H9 (cell line): ENCODE results near the gene CCDC91. TPM values are rescaled to one million over a fixed set of nuclear protein-coding genes. Genes with fewer than 3 reads are reported as not detected.
A peak's percentile ranks its signal among the peaks of the same experiment; 100 is the strongest.

Experiments
- DNase-seq: peaks from one replicate; pipeline ENCODE4 v3.0.0-alpha.2; 2017
- H2AFZ ChIP-seq: one replicate; pipeline ENCODE4 v1.6.1; 2013; ENCODE audit warnings: mild to moderate bottlenecking, low read length, control low read depth, moderate library complexity
- H2AK5ac ChIP-seq: 2 replicates; pipeline ENCODE4 v1.6.1; 2013; ENCODE audit warnings: low read length, control low read depth, mixed read lengths; ENCODE audit not compliant: insufficient read length
- H2BK120ac ChIP-seq: one replicate; pipeline ENCODE4 v1.6.1; 2013; ENCODE audit warnings: low read depth, mild to moderate bottlenecking, low read length, control low read depth, inconsistent platforms; ENCODE audit not compliant: poor library complexity, severe bottlenecking
- H2BK12ac ChIP-seq: 2 replicates; pipeline ENCODE4 v1.6.1; 2013; ENCODE audit warnings: low read length, control low read depth, mixed read lengths, low read depth; ENCODE audit not compliant: insufficient read length
- H2BK15ac ChIP-seq: 2 replicates; pipeline ENCODE4 v1.6.1; 2013; ENCODE audit warnings: low read depth, low read length, control low read depth
- H2BK20ac ChIP-seq: one replicate; pipeline ENCODE4 v1.6.1; 2013; ENCODE audit warnings: low read depth, mild to moderate bottlenecking, low read length, control low read depth, inconsistent platforms; ENCODE audit not compliant: poor library complexity, severe bottlenecking
- H2BK5ac ChIP-seq: 2 replicates; pipeline ENCODE4 v1.6.1; 2013; ENCODE audit warnings: low read length, control low read depth, mixed read lengths; ENCODE audit not compliant: insufficient read length
- H3K14ac ChIP-seq: 2 replicates; pipeline ENCODE4 v1.6.1; 2013; ENCODE audit warnings: low read length, control low read depth; ENCODE audit not compliant: insufficient read depth
- H3K18ac ChIP-seq: 2 replicates; pipeline ENCODE4 v1.6.1; 2013; ENCODE audit warnings: low read depth, mild to moderate bottlenecking, mixed read lengths, low read length, control low read depth; ENCODE audit not compliant: insufficient read length
- H3K23ac ChIP-seq: 2 replicates; pipeline ENCODE4 v1.6.1; 2013; ENCODE audit warnings: low read length, control low read depth, mixed read lengths, low read depth; ENCODE audit not compliant: insufficient read length
- H3K23me2 ChIP-seq: 2 replicates; pipeline ENCODE4 v1.6.1; 2013; ENCODE audit warnings: low read depth, mild to moderate bottlenecking, mixed read lengths, low read length, control low read depth; ENCODE audit not compliant: insufficient read length, poor library complexity, severe bottlenecking
- H3K27ac ChIP-seq: 2 replicates; pipeline ENCODE4 v1.5.1; 2013; ENCODE audit warnings: low read length, control low read depth, mixed read lengths, low read depth; ENCODE audit not compliant: insufficient read length
- H3K27me3 ChIP-seq: 2 replicates; pipeline ENCODE4 v1.6.1; 2013; ENCODE audit warnings: low read length, control low read depth, inconsistent platforms; ENCODE audit not compliant: insufficient read depth
- H3K4ac ChIP-seq: 2 replicates; pipeline ENCODE4 v1.6.1; 2013; ENCODE audit warnings: low read depth, mild to moderate bottlenecking, control low read depth, inconsistent platforms, low read length, moderate library complexity
- H3K4me1 ChIP-seq: 2 replicates; pipeline ENCODE4 v1.6.1; 2013; ENCODE audit warnings: low read length, control low read depth, inconsistent platforms; ENCODE audit not compliant: insufficient read depth
- H3K4me2 ChIP-seq: 2 replicates; pipeline ENCODE4 v1.6.1; 2013; ENCODE audit warnings: low read length, control low read depth, mixed read lengths; ENCODE audit not compliant: insufficient read length, insufficient read depth
- H3K56ac ChIP-seq: 2 replicates; pipeline ENCODE4 v1.6.1; 2013; ENCODE audit warnings: low read depth, mild to moderate bottlenecking, mixed read lengths, low read length, control low read depth; ENCODE audit not compliant: insufficient read length
- H3K79me1 ChIP-seq: 2 replicates; pipeline ENCODE4 v1.6.1; 2013; ENCODE audit warnings: low read depth, mild to moderate bottlenecking, moderate library complexity, low read length, control low read depth, inconsistent platforms; ENCODE audit not compliant: insufficient read depth, poor library complexity, severe bottlenecking
- H3K79me2 ChIP-seq: 2 replicates; pipeline ENCODE4 v1.6.1; 2013; ENCODE audit warnings: low read length, control low read depth, inconsistent platforms; ENCODE audit not compliant: insufficient read depth
- H3K9ac ChIP-seq: 2 replicates; pipeline ENCODE4 v1.6.1; 2013; ENCODE audit warnings: low read length, control low read depth, mixed read lengths; ENCODE audit not compliant: insufficient read length; ENCODE audit errors: extremely low read depth
- H3K9me3 ChIP-seq: one replicate; pipeline ENCODE4 v1.6.1; 2013; ENCODE audit warnings: low read depth, low read length, inconsistent platforms; ENCODE audit not compliant: control insufficient read depth
- H3T11ph ChIP-seq: one replicate; pipeline ENCODE4 v1.6.1; 2013; ENCODE audit warnings: mild to moderate bottlenecking, low read length, control low read depth, inconsistent platforms
- H4K20me1 ChIP-seq: one replicate; pipeline ENCODE4 v1.6.1; 2013; ENCODE audit not compliant: control insufficient read depth, insufficient read length, insufficient read depth
- H4K5ac ChIP-seq: 2 replicates; pipeline ENCODE4 v1.6.1; 2013; ENCODE audit warnings: low read depth, mild to moderate bottlenecking, mixed read lengths, low read length, control low read depth; ENCODE audit not compliant: insufficient read length
- H4K8ac ChIP-seq: replicated peaks from 2 replicates; pipeline ENCODE4 v1.6.1; 2013; ENCODE audit warnings: low read length, control low read depth, mixed read lengths, low read depth; ENCODE audit not compliant: insufficient read length
- H4K91ac ChIP-seq: 2 replicates; pipeline ENCODE4 v1.6.1; 2013; ENCODE audit warnings: low read depth, mild to moderate bottlenecking, moderate library complexity, mixed read lengths, low read length, control low read depth; ENCODE audit not compliant: insufficient read length
- H3K27ac Mint-ChIP-seq, 3 experiments: 2 replicates in 2 of 3; 3 replicates in 1 of 3; pipeline ENCODE4 v1.8.0; 2020 to 2021; ENCODE audit warnings: mixed read lengths in 3 of 3, mild to moderate bottlenecking in 1 of 3, moderate library complexity in 1 of 3
- H3K27me3 Mint-ChIP-seq: 2 replicates; pipeline ENCODE4 v1.8.0; 2021; ENCODE audit warnings: low read depth, mild to moderate bottlenecking, moderate library complexity, mixed read lengths
- H3K36me3 Mint-ChIP-seq, 3 experiments: 2 replicates in 2 of 3; 3 replicates in 1 of 3; pipeline ENCODE4 v1.8.0; 2020 to 2021; ENCODE audit warnings: low read depth in 3 of 3, mixed read lengths in 3 of 3; ENCODE audit not compliant: insufficient read depth in 1 of 3
- H3K4me1 Mint-ChIP-seq, 2 experiments: 2 replicates each; pipeline ENCODE4 v1.8.0; 2020; ENCODE audit warnings: mixed read lengths in 2 of 2
- H3K4me3 Mint-ChIP-seq, 2 experiments: 2 replicates in 1 of 2; 3 replicates in 1 of 2; pipeline ENCODE4 v1.8.0; 2020 to 2021; ENCODE audit warnings: mild to moderate bottlenecking in 2 of 2, mixed read lengths in 2 of 2, moderate library complexity in 1 of 2
- H3K9me3 Mint-ChIP-seq, 2 experiments: 2 replicates in 1 of 2; 3 replicates in 1 of 2; pipeline ENCODE4 v1.8.0; 2020; ENCODE audit warnings: mild to moderate bottlenecking in 2 of 2, mixed read lengths in 2 of 2, moderate library complexity in 1 of 2
- CTCF ChIP-seq: fragments of 200-600 bp; sonication (generic); conservative IDR thresholded peaks from 3 replicates; pipeline ENCODE4 v1.8.0; 2021; ENCODE audit warnings: antibody characterized with exemption, mild to moderate bottlenecking
- WGBS: extraction: QIAGEN DNeasy Blood & Tissue Kit; methylation state at CpG from one replicate; pipeline ENCODE4 v1.1.7; 2013; ENCODE audit warnings: missing lambda C conversion rate, low lambda C conversion rate, mixed read lengths; ENCODE audit not compliant: insufficient read length; ENCODE audit errors: extremely low coverage; 5-methylcytosine and 5-hydroxymethylcytosine counted together
- total RNA-seq: library from RNA; stranded (reverse); gene quantifications from 2 replicates; pipeline ENCODE4 v1.2.1, GENCODE V29; 2021

The CCDC91 gene
- total RNA-seq, 1 experiment from 2014 or later: 22.7 TPM

- no peak overlapping the region for H3K14ac ChIP-seq
- H2AFZ ChIP-seq: no peak overlapping the region
- H3K4me2 ChIP-seq: no peak overlapping the region
- H3K79me2 ChIP-seq: no peaks in the 10 kb centered on the region
- H3K18ac ChIP-seq: no peak overlapping the region
- no peaks in the 10 kb centered on the region for H3K79me1 ChIP-seq
- no peak overlapping the region for H3K23ac ChIP-seq
- H4K5ac ChIP-seq: no peak overlapping the region
- Mint-ChIP-seq H3K27me3 (no peaks in the 10 kb centered on the region), H3K4me3 (no peak overlapping the region), H3K9me3 (peaks cover 0 to 5% of the 10 kb centered on the region in 2 experiments; a peak in 1 of 5 replicates), H3K4me1 (peaks cover 6 to 11% of the 10 kb centered on the region in 2 experiments; a peak in 3 of 4 replicates), H3K36me3 (peaks cover 2 to 18% (median 6%) of the 10 kb centered on the region in 3 experiments; a peak in 6 of 7 replicates), H3K27ac (peak overlapping the region in 2 of 3 experiments; percentile 51 to 79; a peak in 3 of 7 replicates)
- H3K4me1 ChIP-seq: no peaks in the 10 kb centered on the region
- H2AK5ac ChIP-seq: no peak overlapping the region
- no peak for TF ChIP-seq CTCF
- H2BK5ac ChIP-seq: no peak overlapping the region
- WGBS: no CpG with 5 or more reads among the region's 3 CpGs
- no peak overlapping the region for H3K9ac ChIP-seq
- H4K20me1 ChIP-seq: no peaks in the 10 kb centered on the region
- no peaks in the 10 kb centered on the region for H3K23me2 ChIP-seq
- no peak overlapping the region for H3T11ph ChIP-seq
- DNase-seq: no peak
- no peak overlapping the region for H4K91ac ChIP-seq
- no peak overlapping the region for H2BK20ac ChIP-seq
- no peaks in the 10 kb centered on the region for H3K27me3 ChIP-seq
- no peak overlapping the region for H4K8ac ChIP-seq
- no peaks in the 10 kb centered on the region for H3K9me3 ChIP-seq
- no peak overlapping the region for H2BK12ac ChIP-seq
- no peak overlapping the region for H2BK120ac ChIP-seq
- H3K56ac ChIP-seq: no peak overlapping the region
- H2BK15ac ChIP-seq: peak overlapping the region; percentile 80; the same call in 1 of the 2 replicates
- no peak overlapping the region for H3K4ac ChIP-seq
- no peak overlapping the region for H3K27ac ChIP-seq
Observed at GRCh38 chr12:28424965-28425364, 234.7 kb downstream of the CCDC91 start.
